Measurements from ENCODE around the gene MPV17.

DNA sequence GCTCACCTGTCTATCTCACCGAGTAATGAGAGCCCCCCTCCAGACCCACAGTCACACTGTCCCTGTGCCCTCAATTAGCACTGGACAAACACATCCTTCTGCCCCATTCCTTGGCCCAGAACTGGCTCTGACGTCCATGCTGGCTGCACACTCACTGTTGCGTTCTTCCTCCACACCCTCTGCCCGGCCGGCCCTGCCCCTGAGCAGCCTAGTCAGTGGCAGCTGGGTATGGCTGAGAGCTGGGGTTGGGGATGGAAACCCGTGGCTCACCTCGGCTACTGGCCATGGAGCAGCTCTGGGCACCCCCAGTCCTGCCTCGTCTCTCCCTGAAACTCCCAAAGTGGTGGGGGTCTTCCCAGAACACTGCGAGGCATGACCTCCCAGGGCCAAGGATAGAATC is 8.2 kb downstream of the MPV17 start:
- TF ChIP-seq, protein P1, sequence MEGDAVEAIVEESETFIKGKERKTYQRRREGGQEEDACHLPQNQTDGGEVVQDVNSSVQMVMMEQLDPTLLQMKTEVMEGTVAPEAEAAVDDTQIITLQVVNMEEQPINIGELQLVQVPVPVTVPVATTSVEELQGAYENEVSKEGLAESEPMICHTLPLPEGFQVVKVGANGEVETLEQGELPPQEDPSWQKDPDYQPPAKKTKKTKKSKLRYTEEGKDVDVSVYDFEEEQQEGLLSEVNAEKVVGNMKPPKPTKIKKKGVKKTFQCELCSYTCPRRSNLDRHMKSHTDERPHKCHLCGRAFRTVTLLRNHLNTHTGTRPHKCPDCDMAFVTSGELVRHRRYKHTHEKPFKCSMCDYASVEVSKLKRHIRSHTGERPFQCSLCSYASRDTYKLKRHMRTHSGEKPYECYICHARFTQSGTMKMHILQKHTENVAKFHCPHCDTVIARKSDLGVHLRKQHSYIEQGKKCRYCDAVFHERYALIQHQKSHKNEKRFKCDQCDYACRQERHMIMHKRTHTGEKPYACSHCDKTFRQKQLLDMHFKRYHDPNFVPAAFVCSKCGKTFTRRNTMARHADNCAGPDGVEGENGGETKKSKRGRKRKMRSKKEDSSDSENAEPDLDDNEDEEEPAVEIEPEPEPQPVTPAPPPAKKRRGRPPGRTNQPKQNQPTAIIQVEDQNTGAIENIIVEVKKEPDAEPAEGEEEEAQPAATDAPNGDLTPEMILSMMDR (IDR thresholded peaks at IDR 0.05): no peak
- TF ChIP-seq POLR2A (IDR thresholded peaks at IDR 0.05): no peak

Measured in ovary (tissue), 3 donors.